Breast epithelium (tissue), 4 donors: ENCODE measurements around the gene AKR1C2. TPM values are rescaled to one million over a fixed set of nuclear protein-coding genes. Genes with fewer than 3 reads are reported as not detected.
A peak's percentile ranks its signal among the peaks of the same experiment; 100 is the strongest.
"Not testable (repeated sequence)": the region's sequence is repeated elsewhere in the genome, so short reads cannot be mapped to it uniquely, and the experiment has no call there.

Experiments
- DNase-seq, 2 donors: peaks; one replicate each; pipeline ENCODE4 v3.0.0-alpha.2; 2019; ENCODE audit warnings: low spot score in 2 of 2
- H3K27ac ChIP-seq, 2 donors: fragments of 200-600 bp; sonication (generic) in 1 of 2; one replicate each; pipeline ENCODE4 v1.5.1; 2016 to 2019; ENCODE audit warnings: mild to moderate bottlenecking in 1 of 2
- H3K27me3 ChIP-seq, 2 donors: fragments of 200-600 bp; sonication (generic) in 1 of 2; one replicate each; pipeline versions ENCODE4 v1.5.1 to v1.6.0; 2017 to 2019; ENCODE audit warnings: control low read depth in 1 of 2, mild to moderate bottlenecking in 1 of 2
- H3K36me3 ChIP-seq: fragments of 200-600 bp; one replicate; pipeline ENCODE4 v1.5.1; 2019
- H3K4me1 ChIP-seq, 2 donors: fragments of 200-600 bp; sonication (generic); one replicate each; pipeline ENCODE4 v1.5.1; 2016 to 2019; ENCODE audit warnings: control low read depth in 1 of 2
- H3K4me3 ChIP-seq, 3 donors: fragments of 200-600 bp; sonication (generic); 1 replicate in 2 of 3; 2 replicates in 1 of 3; pipeline ENCODE4 v1.5.1; 2016 to 2019; ENCODE audit warnings: mild to moderate bottlenecking in 3 of 3, moderate library complexity in 2 of 3
- H3K9me3 ChIP-seq, 2 donors: fragments of 200-600 bp; sonication (generic) in 1 of 2; one replicate each; pipeline ENCODE4 v1.5.1; 2016 to 2019; ENCODE audit warnings: control low read depth in 1 of 2
- CTCF ChIP-seq, 3 donors: fragments of 450-650 bp; IDR thresholded peaks; one replicate each; pipeline ENCODE4 v1.5.1; 2016 to 2017; ENCODE audit warnings: antibody characterized with exemption in 3 of 3, mild to moderate bottlenecking in 3 of 3, moderate library complexity in 3 of 3
- POLR2A ChIP-seq: fragments of 450-650 bp; IDR thresholded peaks from one replicate; pipeline ENCODE4 v1.6.1; 2016; ENCODE audit warnings: antibody characterized with exemption, mild to moderate bottlenecking, moderate library complexity
- POLR2AphosphoS5 ChIP-seq, 3 donors: sonication (generic); formaldehyde crosslinking; IDR thresholded peaks; one replicate each; pipeline ENCODE4 v1.6.1; 2017; ENCODE audit warnings: antibody characterized with exemption in 3 of 3
- intact Hi-C: fragments of 100-400 bp; cut with DNase I; formaldehyde crosslinking; loops from one replicate; pipeline ENCODE4 v1.15.1; 2023; ENCODE audit warnings: low total_unique reads
- total RNA-seq, 3 donors: library from RNA; depleted of rRNA; stranded (reverse); fragments of >200 nt; gene quantifications; one replicate each; pipeline ENCODE4 v1.1.0, GENCODE V29; 2016

AKR1C2 gene
- total RNA-seq, 3 donors from 2014 or later = 25.9 to 259 (median 25.9) TPM

GRCh38 chr10:4980793-4981192, 22.9 kb downstream of the AKR1C2 start:
- Histone ChIP-seq H3K36me3 (no peaks in the 10 kb centered on the region), H3K4me1 (no peaks in the 10 kb centered on the region), H3K4me3 (no peak overlapping the region), H3K9me3 (no peaks in the 10 kb centered on the region), H3K27me3 (no peaks in the 10 kb centered on the region), H3K27ac (no peak overlapping the region)
- no peak for DNase-seq
- TF ChIP-seq POLR2AphosphoS5 (IDR thresholded peaks at IDR 0.05) = no peak
- no peak for TF ChIP-seq CTCF (IDR thresholded peaks at IDR 0.05)
- TF ChIP-seq POLR2A = no peak
- intact Hi-C loops = no loop called here

GRCh38 chr10:4978870-4979269, 24.8 kb downstream of the AKR1C2 start:
- no peak for TF ChIP-seq CTCF (IDR thresholded peaks at IDR 0.05)
- no peak for TF ChIP-seq POLR2A
- no peak for TF ChIP-seq POLR2AphosphoS5 (IDR thresholded peaks at IDR 0.05)
- H3K36me3 ChIP-seq = no peaks in the 10 kb centered on the region
- intact Hi-C loops = no loop called here

GRCh38 chr10:4977025-4977424, 26.6 kb downstream of the AKR1C2 start:
- Histone ChIP-seq H3K4me1 (no peaks in the 10 kb centered on the region), H3K4me3 (no peak overlapping the region), H3K9me3 (no peaks in the 10 kb centered on the region), H3K27ac (no peak overlapping the region), H3K36me3 (no peaks in the 10 kb centered on the region), H3K27me3 (no peaks in the 10 kb centered on the region)
- intact Hi-C loops = no loop called here
- no peak for DNase-seq
- no peak for TF ChIP-seq POLR2A
- TF ChIP-seq POLR2AphosphoS5 (IDR thresholded peaks at IDR 0.05) = no peak
- TF ChIP-seq CTCF (IDR thresholded peaks at IDR 0.05) = no peak

More at GRCh38 chr10:4978870-4979269, 24.8 kb downstream of the AKR1C2 start:
- Histone ChIP-seq H3K27me3 (no peaks in the 10 kb centered on the region), H3K4me1 (no peaks in the 10 kb centered on the region), H3K9me3 (no peaks in the 10 kb centered on the region), H3K27ac (no peak overlapping the region), H3K4me3 (no peak overlapping the region)
- no peak for DNase-seq

GRCh38 chr10:4974400-4974799, 29.3 kb downstream of the AKR1C2 start:
- H3K36me3 ChIP-seq, DNase-seq, H3K27ac ChIP-seq, H3K9me3 ChIP-seq, H3K4me3 ChIP-seq, intact Hi-C loops, H3K4me1 ChIP-seq, H3K27me3 ChIP-seq: not testable (repeated sequence)

GRCh38 chr10:4973294-4973693, 30.4 kb downstream of the AKR1C2 start:
- H3K27me3 ChIP-seq, DNase-seq, intact Hi-C loops, H3K4me1 ChIP-seq, H3K4me3 ChIP-seq, H3K27ac ChIP-seq, H3K36me3 ChIP-seq, H3K9me3 ChIP-seq: not testable (repeated sequence)

GRCh38 chr10:4972369-4973142, 31.1 kb downstream of the AKR1C2 start:
- H3K4me3 ChIP-seq, H3K36me3 ChIP-seq, DNase-seq, H3K27ac ChIP-seq, H3K27me3 ChIP-seq, H3K9me3 ChIP-seq, intact Hi-C loops, H3K4me1 ChIP-seq: not testable (repeated sequence)

GRCh38 chr10:4970362-4970761, 33.3 kb downstream of the AKR1C2 start:
- H3K27ac ChIP-seq, H3K36me3 ChIP-seq, intact Hi-C loops, H3K4me1 ChIP-seq, H3K27me3 ChIP-seq, H3K4me3 ChIP-seq, H3K9me3 ChIP-seq, DNase-seq: not testable (repeated sequence)

GRCh38 chr10:4969289-4969688, 34.4 kb downstream of the AKR1C2 start:
- H3K36me3 ChIP-seq = not testable (repeated sequence)

GRCh38 chr10:4967189-4967588, 36.5 kb downstream of the AKR1C2 start:
- intact Hi-C loops, DNase-seq, H3K36me3 ChIP-seq, H3K9me3 ChIP-seq, H3K27ac ChIP-seq, H3K4me3 ChIP-seq, H3K27me3 ChIP-seq, H3K4me1 ChIP-seq: not testable (repeated sequence)

More at GRCh38 chr10:4969289-4969688, 34.4 kb downstream of the AKR1C2 start:
- H3K27ac ChIP-seq, H3K27me3 ChIP-seq, intact Hi-C loops, DNase-seq, H3K4me3 ChIP-seq, H3K4me1 ChIP-seq, H3K9me3 ChIP-seq: not testable (repeated sequence)

GRCh38 chr10:4965763-4966162, 37.9 kb downstream of the AKR1C2 start:
- intact Hi-C loops = loop anchor here (2.0 kb wide), 1 partner anchor 55 kb away; no protein-coding TSS in a partner anchor
- H3K4me3 ChIP-seq = peak overlapping the region in 1 of 3 donors; percentile 42
- not testable (repeated sequence) for H3K27ac ChIP-seq, H3K4me1 ChIP-seq, DNase-seq, H3K9me3 ChIP-seq, H3K27me3 ChIP-seq, H3K36me3 ChIP-seq
